Stimulated activated CD4-positive, alpha-beta T cell treated with anti-CD3 and anti-CD28 coated beads, Interleukin-4, amount 100 ng/mL, for 4 hours (primary cell): ENCODE results near the gene XRCC4.
"Not testable (repeated sequence)": the region's sequence is repeated elsewhere in the genome, so short reads cannot be mapped to it uniquely, and the experiment has no call there.

Experiments
- DNase-seq, 2 experiments: peaks; one replicate each; pipeline ENCODE4 v3.0.0-alpha.2; 2020

XRCC4 gene

GRCh38 chr5:83192947-83193346, 115.6 kb downstream of the XRCC4 start:
- DNase-seq, result no peak

GRCh38 chr5:83197326-83197967, 120.1 kb downstream of the XRCC4 start:
- no peak for DNase-seq

GRCh38 chr5:83199126-83199525, 121.8 kb downstream of the XRCC4 start:
- no peak for DNase-seq

- no peak for DNase-seq
Observed at GRCh38 chr5:83204651-83205050, 127.3 kb downstream of the XRCC4 start.

- no peak for DNase-seq
Observed at GRCh38 chr5:83209963-83210362, 132.6 kb downstream of the XRCC4 start.

DNA sequence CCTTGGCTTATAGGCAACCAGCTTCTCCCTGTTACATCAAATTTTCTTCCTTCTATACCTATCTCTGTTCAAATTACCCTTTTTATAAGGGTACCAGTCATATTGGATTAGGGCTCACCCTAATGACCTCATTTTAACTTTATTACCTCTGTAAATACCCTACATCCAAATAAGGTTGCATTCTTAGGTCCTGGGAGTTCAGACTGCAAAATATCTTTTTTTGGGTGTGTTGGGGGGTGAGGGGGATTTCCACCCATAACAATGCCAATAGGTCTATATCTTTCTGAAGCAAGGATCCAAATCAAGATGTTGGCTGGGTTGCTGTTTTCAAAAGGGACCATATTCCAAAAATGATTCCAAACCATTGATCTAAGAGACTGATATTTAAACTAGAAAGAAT, 141.7 kb downstream of the XRCC4 start:
- DNase-seq, result no peak

- no peak for DNase-seq
Observed at GRCh38 chr5:83219495-83219894, 142.1 kb downstream of the XRCC4 start.

DNA sequence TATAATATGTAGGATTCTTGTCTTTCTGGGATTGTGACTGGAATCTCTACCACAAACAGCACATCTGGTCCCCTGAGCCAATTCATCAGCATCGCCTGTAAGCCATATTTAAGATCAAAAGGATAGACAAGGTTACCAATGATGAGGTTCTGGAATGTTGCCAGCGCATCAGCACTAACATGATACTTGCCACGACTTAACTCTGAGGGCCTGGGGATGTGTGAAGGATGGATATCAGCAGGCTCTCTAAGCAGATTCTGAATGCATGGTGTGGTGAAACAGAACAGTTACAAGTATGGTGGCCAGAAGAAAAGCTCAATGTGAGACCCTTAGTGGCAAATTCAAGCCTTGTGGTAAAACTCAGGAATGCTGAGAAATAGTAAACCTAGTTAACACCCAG, 143.0 kb downstream of the XRCC4 start:
- DNase-seq, result no peak

- no peak for DNase-seq
Observed at GRCh38 chr5:83222906-83223305, 145.6 kb downstream of the XRCC4 start.

GRCh38 chr5:83227611-83228010, 150.3 kb downstream of the XRCC4 start:
- DNase-seq, result no peak

DNA sequence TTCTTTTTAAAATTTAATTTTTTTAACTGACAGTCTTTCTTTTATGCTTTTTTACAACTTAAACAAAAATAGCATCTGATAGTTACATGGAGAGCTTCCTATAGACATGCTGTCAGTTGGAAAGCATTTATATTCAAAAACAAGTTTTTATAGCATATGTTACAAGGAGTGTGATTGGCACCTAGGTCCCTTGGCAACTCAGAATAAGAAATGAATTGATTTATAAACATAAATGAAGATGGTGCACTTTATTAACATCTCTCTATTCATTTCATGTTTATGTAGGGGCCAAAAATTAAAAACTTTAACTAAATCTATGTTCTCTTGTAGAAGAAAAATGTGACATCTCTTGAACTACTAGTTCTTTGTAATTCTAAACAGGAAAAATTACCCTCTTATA, 153.2 kb downstream of the XRCC4 start:
- DNase-seq, result no peak

- DNase-seq, result no peak
Observed at GRCh38 chr5:83244516-83244915, 167.2 kb downstream of the XRCC4 start.

DNA sequence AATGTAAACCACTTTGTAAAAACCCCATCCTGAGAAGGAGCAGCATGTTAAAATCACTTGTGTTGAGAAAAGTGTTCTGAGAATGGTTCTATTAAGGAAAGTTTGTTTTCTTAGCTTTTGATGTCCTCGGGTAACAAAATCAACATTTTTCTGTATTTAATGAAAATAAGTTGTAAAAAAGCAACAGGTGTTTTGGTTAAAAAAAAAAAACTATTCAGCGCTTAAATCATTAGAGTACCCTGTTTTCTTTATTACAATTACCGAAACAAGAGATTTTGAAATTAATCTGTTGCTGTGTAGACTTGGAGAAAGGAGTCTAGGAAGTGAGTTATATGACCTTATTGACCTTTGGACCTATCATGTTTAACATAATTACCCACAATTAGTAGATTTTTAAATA, 167.7 kb downstream of the XRCC4 start:
- DNase-seq, result no peak

DNA sequence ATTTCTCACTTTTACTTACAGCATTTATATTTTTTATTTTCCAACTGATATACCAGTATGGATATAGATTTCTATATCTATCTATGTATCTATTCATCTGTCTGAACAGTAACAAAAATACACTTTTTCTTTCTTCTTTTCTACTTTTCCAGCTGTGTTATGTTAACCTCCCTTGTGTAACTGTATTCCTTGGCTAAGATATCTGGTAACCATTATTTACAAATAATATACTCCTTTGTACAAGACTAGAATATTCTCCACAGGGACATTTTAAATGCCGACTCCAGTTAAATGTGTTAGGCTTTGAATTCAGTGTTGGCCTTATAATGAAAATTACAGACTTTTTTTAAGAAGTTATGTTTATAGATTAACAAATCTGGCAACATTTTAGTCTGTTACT, 168.7 kb downstream of the XRCC4 start:
- no peak for DNase-seq

DNA sequence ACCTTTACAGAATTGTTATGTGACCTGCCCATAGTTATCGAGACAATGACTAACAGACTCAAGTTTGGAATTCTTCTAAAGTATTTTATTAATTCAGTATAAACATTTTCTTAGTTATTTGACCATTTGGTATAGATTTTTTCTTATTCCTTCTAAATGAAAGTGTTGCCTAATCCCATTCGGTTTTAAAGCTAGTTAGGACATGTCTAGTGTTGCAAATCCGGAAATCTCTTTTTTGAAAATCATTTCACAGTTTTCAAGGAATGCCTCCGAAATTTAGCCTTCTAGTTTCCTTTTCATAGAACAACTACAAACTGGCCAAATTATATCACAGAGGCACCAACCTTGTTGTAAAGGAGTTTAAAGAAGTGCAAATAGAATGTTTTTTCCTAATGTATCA, 171.8 kb downstream of the XRCC4 start:
- no peak for DNase-seq

GRCh38 chr5:83251849-83252248, 174.5 kb downstream of the XRCC4 start:
- DNase-seq, result no peak

- DNase-seq, result no peak
Observed at GRCh38 chr5:83253720-83254119, 176.4 kb downstream of the XRCC4 start.

DNA sequence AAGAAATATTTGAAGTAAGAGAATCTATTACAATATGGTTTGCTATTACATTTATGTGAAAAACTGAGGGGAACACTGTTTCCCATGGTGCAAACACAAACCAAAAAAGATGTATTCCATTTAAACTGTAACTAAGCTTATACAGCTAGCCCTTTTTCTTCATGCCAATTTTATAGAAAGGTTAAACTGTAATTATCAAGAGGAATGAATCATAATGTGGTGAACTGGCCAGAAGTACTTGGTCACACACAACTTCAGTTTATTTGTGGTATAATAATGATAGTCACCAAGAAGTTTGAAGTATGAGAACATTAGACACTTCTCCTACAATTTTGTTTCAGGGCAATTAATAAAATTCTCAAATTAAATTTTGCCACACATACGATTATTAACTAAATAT, 177.9 kb downstream of the XRCC4 start:
- DNase-seq, result no peak

DNA sequence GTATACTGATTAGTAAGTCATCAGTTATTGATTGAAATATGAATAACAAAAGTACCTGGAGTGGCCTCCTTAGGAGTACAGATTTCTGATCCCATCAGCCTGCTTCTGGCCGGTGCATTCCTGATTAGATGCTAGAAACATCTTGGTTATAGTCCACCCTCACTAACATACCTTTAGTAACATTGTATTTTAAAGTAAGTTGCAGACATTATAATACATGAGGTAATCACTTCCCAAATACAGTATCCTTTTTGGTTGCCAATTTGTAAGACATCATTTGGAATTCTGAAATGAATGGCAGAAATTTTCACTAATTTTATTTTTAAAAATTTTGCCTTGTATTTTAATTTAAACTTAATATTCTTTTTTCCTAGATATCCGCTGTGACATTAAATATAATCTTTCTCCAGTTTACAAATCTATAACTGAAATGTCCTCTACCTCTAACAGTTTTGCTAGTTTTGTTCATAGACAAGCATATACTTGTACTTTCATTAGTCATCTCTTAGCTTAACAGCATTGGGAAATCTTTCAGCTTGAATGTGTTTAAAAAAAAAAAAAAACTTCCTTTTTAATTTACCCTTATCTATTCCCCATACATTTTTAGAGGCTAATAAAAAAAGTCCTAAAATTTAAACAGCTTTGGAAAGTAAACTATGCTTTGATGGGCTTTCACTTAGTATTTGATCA, 178.9 kb downstream of the XRCC4 start:
- no peak for DNase-seq

DNA sequence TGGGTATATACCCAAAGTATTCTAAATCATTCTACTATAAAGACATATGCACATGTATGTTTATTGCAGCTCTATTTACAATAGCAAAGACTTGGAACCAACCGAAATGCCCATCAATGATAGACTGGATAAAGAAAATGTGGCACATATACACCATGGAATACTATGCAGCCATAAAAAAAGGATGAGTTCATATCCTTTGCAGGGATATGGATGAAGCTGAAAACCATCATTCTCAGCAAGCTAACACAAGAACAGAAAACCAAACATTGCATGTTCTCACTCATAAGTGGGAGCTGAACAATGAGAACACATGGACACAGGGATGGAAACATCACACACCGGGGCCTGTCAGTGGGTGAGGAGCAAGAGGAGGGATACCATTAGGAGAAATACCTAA, 180.3 kb downstream of the XRCC4 start:
- not testable (repeated sequence) for DNase-seq

- no peak for DNase-seq
Observed at GRCh38 chr5:83265318-83265717, 188.0 kb downstream of the XRCC4 start.

DNA sequence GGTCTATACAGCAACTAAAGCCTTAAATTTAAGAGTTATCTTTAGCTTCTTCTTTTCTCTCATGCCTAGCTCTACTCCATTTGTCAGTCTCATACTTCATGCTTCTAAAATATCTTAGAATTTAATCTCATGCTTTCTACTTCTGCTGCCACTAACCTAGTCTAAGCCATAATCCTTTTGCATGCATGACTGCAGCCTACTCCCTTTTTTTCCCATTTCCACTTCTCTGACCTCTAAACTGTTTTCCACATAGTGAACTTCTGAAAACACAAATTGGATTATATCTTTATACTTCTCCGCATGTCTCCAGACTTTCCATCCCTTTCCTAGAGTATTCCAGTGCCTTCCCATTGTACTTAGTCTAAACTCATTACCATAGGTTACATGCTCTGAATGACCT, 193.0 kb downstream of the XRCC4 start:
- DNase-seq, result no peak

GRCh38 chr5:83277154-83277553, 199.8 kb downstream of the XRCC4 start:
- no peak for DNase-seq

- DNase-seq, result no peak
Observed at GRCh38 chr5:83277953-83278352, 200.6 kb downstream of the XRCC4 start.

DNA sequence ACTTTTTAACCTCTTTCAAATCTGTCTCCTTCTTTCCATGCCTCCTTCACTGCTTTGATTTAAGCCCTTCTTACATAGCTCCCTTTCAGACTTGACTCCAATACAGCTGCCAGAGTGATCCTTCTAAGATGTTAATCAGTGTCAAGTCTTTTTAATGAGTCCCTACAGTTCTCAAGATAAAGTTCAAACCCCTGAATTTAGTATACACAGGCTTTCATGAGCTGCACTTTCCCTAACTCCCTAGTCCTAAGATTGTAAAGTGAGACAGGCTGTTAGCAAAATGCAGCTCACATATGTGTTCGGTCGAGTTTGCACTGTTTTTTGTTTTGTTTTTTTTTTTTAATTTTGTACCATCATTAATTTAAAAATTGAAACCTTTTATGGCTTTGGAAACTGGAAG, 203.8 kb downstream of the XRCC4 start:
- no peak for DNase-seq
